ENCODE data around the gene GDPD5. TPM values are rescaled to one million over a fixed set of nuclear protein-coding genes. Genes with fewer than 3 reads are reported as not detected.
A peak's percentile ranks its signal among the peaks of the same experiment; 100 is the strongest.

The GDPD5 gene
- total RNA-seq, 1 experiment from 2014 or later, result 12.2 TPM

GRCh38 chr11:75547617-75548058, 21.9 kb upstream of the GDPD5 start:
- POLR2A ChIA-PET, result interaction anchor here (1.9 kb wide), 1 partner anchor 27 kb away, joined by 6 read pairs; no protein-coding TSS in a partner anchor
- no peak for TF ChIP-seq ZMAT4 (CRISPR knock-in tag; IDR thresholded peaks at IDR 0.05)
- TF ChIP-seq RORB (CRISPR knock-in tag; IDR thresholded peaks at IDR 0.05), result no peak
- no peak for TF ChIP-seq TEAD4 (CRISPR knock-in tag; IDR thresholded peaks at IDR 0.05)
- peak; percentile 68 for TF ChIP-seq CTCF (IDR thresholded peaks at IDR 0.05)
- TF ChIP-seq HMGXB4 (CRISPR knock-in tag; IDR thresholded peaks at IDR 0.05), result 0 out of 2 replicates have a peak, but pooled peaks have one; percentile 21
- no peak for TF ChIP-seq PRDM15 (CRISPR knock-in tag; IDR thresholded peaks at IDR 0.05)
- no peak for TF ChIP-seq ZNF425 (CRISPR knock-in tag; conservative IDR thresholded peaks at IDR 0.05)
- TF ChIP-seq ZNF232 (CRISPR knock-in tag; IDR thresholded peaks at IDR 0.05), result 0 out of 2 replicates have a peak, but pooled peaks have one; percentile 36
- no peak for TF ChIP-seq ZNF281 (CRISPR knock-in tag; IDR thresholded peaks at IDR 0.05)
- peak; percentile 84 for DNase-seq (ENCODE audit: low spot score)
- peaks cover 9% of the 10 kb centered on the region for H3K4me1 Mint-ChIP-seq
- peaks cover 5% of the 10 kb centered on the region for H3K9me3 Mint-ChIP-seq
- CTCF ChIA-PET, result interaction anchor here (0.7 to 2.9 kb wide), 15 partner anchors 10 to 158 kb away, joined by 3 to 26 read pairs (median 5); partner anchors contain the start of genes GDPD5 and SERPINH1
- no peaks in the 10 kb centered on the region; the same call in 1 of the 2 replicates for H3K36me3 Mint-ChIP-seq
- H3K4me3 Mint-ChIP-seq, result no peak overlapping the region
- H3K27me3 Mint-ChIP-seq (ENCODE audit: low read depth), result peaks cover 6% of the 10 kb centered on the region; the same call in 1 of the 2 replicates
- ATAC-seq, result peak; percentile 92
- H3K27ac Mint-ChIP-seq, result peak overlapping the region; percentile 85; the same call in 1 of the 2 replicates

GRCh38 chr11:75547177-75547576, 21.4 kb upstream of the GDPD5 start:
- POLR2A ChIA-PET, result interaction anchor here (1.9 kb wide), 1 partner anchor 27 kb away, joined by 6 read pairs; no protein-coding TSS in a partner anchor
- TF ChIP-seq ZNF232 (CRISPR knock-in tag; IDR thresholded peaks at IDR 0.05) (no peak), ZNF512 (CRISPR knock-in tag; IDR thresholded peaks at IDR 0.05; ENCODE audit: borderline replicate concordance) (no peak), ERG (CRISPR knock-in tag; IDR thresholded peaks at IDR 0.05) (no peak)
- no peaks in the 10 kb centered on the region; the same call in 1 of the 2 replicates for H3K36me3 Mint-ChIP-seq
- no peak overlapping the region for H3K4me3 Mint-ChIP-seq
- H3K27ac Mint-ChIP-seq, result no peak overlapping the region
- H3K27me3 Mint-ChIP-seq (ENCODE audit: low read depth), result peaks cover 6% of the 10 kb centered on the region; the same call in 1 of the 2 replicates
- CTCF ChIA-PET, result interaction anchor here (0.7 to 1.9 kb wide), 16 partner anchors 12 to 176 kb away, joined by 3 to 23 read pairs (median 5); partner anchors contain the start of genes GDPD5 and SERPINH1
- H3K9me3 Mint-ChIP-seq, result peaks cover 5% of the 10 kb centered on the region
- ATAC-seq (peak; percentile 28), DNase-seq (ENCODE audit: low spot score) (no peak)
- peaks cover 9% of the 10 kb centered on the region for H3K4me1 Mint-ChIP-seq
